MM.1S (cell line): ENCODE data around the gene ABCB6.

Source experiments
- DNase-seq: peaks from one replicate; pipeline ENCODE4 v3.0.0-alpha.2; 2015
- H2AFZ ChIP-seq: fragments of 300-600 bp; sonication (generic); 2 replicates; pipeline ENCODE4 v1.6.0; 2016; ENCODE audit warnings: antibody characterized with exemption, low read length
- H3F3A ChIP-seq: fragments of 300-600 bp; sonication (generic); 2 replicates; pipeline ENCODE4 v1.6.1; 2016; ENCODE audit warnings: mild to moderate bottlenecking, antibody characterized with exemption, low read length, moderate library complexity, mixed read lengths; ENCODE audit not compliant: insufficient read depth
- H3K27ac ChIP-seq: fragments of 300-600 bp; sonication (generic); 2 replicates; pipeline ENCODE4 v1.5.1; 2016; ENCODE audit warnings: mild to moderate bottlenecking, low read length
- H3K27me3 ChIP-seq: fragments of 300-600 bp; sonication (generic); replicated peaks from 2 replicates; pipeline ENCODE4 v1.6.0; 2016; ENCODE audit warnings: low read length; ENCODE audit not compliant: insufficient read depth
- H3K36me3 ChIP-seq: fragments of 300-600 bp; sonication (generic); replicated peaks from 2 replicates; pipeline ENCODE4 v1.6.1; 2016; ENCODE audit warnings: mild to moderate bottlenecking, low read length, mixed read lengths; ENCODE audit not compliant: insufficient read depth
- H3K4me1 ChIP-seq: fragments of 300-600 bp; sonication (generic); 2 replicates; pipeline ENCODE4 v1.6.1; 2016; ENCODE audit warnings: low read length, mixed read lengths
- H3K4me2 ChIP-seq: fragments of 300-600 bp; sonication (generic); 2 replicates; pipeline ENCODE4 v1.6.0; 2016; ENCODE audit warnings: low read depth, low read length
- H3K4me3 ChIP-seq: fragments of 300-600 bp; sonication (generic); 2 replicates; pipeline ENCODE4 v1.5.1; 2016; ENCODE audit warnings: low read length, mixed read lengths
- H3K79me2 ChIP-seq: fragments of 300-600 bp; sonication (generic); 2 replicates; pipeline ENCODE4 v1.6.1; 2016; ENCODE audit warnings: mixed run types, low read length, mixed read lengths
- H3K9ac ChIP-seq: fragments of 300-600 bp; sonication (generic); 2 replicates; pipeline ENCODE4 v1.6.1; 2016; ENCODE audit warnings: low read length, mixed read lengths
- H3K9me2 ChIP-seq: fragments of 300-600 bp; sonication (generic); replicated peaks from 2 replicates; pipeline ENCODE4 v1.6.1; 2016; ENCODE audit warnings: mild to moderate bottlenecking, low read length, mixed read lengths; ENCODE audit not compliant: insufficient read depth
- H3K9me3 ChIP-seq: fragments of 300-600 bp; sonication (generic); replicated peaks from 2 replicates; pipeline ENCODE4 v1.6.1; 2016; ENCODE audit warnings: mild to moderate bottlenecking, low read length, mixed read lengths; ENCODE audit not compliant: insufficient read depth
- H4K20me1 ChIP-seq: fragments of 300-600 bp; sonication (generic); 2 replicates; pipeline ENCODE4 v1.6.1; 2016; ENCODE audit warnings: mild to moderate bottlenecking, low read length, moderate library complexity, mixed read lengths; ENCODE audit not compliant: insufficient read depth
- CTCF ChIP-seq: fragments of 300-600 bp; sonication (generic); IDR thresholded peaks from 2 replicates; pipeline ENCODE4 v1.5.1; 2016; ENCODE audit warnings: antibody characterized with exemption, low read length, mixed read lengths
- EZH2 ChIP-seq: fragments of 300-600 bp; sonication (generic); optimal IDR thresholded peaks from 2 replicates; pipeline ENCODE3; 2017; ENCODE audit warnings: low read depth, mild to moderate bottlenecking, antibody characterized with exemption, low read length, mixed read lengths
- EZH2phosphoT487 ChIP-seq: fragments of 300-600 bp; sonication (generic); IDR thresholded peaks from 2 replicates; pipeline ENCODE4 v1.6.1; 2018; ENCODE audit warnings: antibody characterized with exemption, low read length

The ABCB6 gene

GRCh38 chr2:219228041-219228910 is 9.5 kb upstream of the ABCB6 start:
- Histone ChIP-seq H3K9me3 (no peaks in the 10 kb centered on the region), H3K36me3 (peaks cover 5% of the 10 kb centered on the region), H3K27ac (no peak overlapping the region; the same call in 1 of the 2 replicates), H3K9me2 (no peaks in the 10 kb centered on the region), H3K4me2 (peak overlapping the region; percentile 96), H2AFZ (0 out of 2 replicates have a peak overlapping the region, but pooled peaks have one; percentile 54), H3K9ac (peak overlapping the region; percentile 88), H3K79me2 (peaks cover 61% of the 10 kb centered on the region), H3K4me3 (peak overlapping the region; percentile 87), H3F3A (peaks cover 9% of the 10 kb centered on the region), H4K20me1 (no peaks in the 10 kb centered on the region), H3K27me3 (no peaks in the 10 kb centered on the region), H3K4me1 (no peaks in the 10 kb centered on the region)
- TF ChIP-seq EZH2 (no peak), CTCF (no peak), EZH2phosphoT487 (no peak)
- DNase-seq, result no peak

GRCh38 chr2:219225350-219225749 is 6.6 kb upstream of the ABCB6 start:
- DNase-seq, result no peak
- Histone ChIP-seq H4K20me1 (no peaks in the 10 kb centered on the region), H3K27ac (no peak overlapping the region), H3K79me2 (peaks cover 32% of the 10 kb centered on the region), H3K27me3 (no peaks in the 10 kb centered on the region), H3K4me2 (no peak overlapping the region), H3K4me3 (no peak overlapping the region), H3F3A (peaks cover 7% of the 10 kb centered on the region), H3K36me3 (no peaks in the 10 kb centered on the region; the same call in 1 of the 2 replicates), H3K9me3 (no peaks in the 10 kb centered on the region), H2AFZ (no peak overlapping the region), H3K4me1 (no peaks in the 10 kb centered on the region), H3K9me2 (no peaks in the 10 kb centered on the region), H3K9ac (no peak overlapping the region)
- no peak for TF ChIP-seq EZH2phosphoT487
- TF ChIP-seq EZH2, result no peak
- no peak for TF ChIP-seq CTCF

GRCh38 chr2:219223831-219224610 is 5.3 kb upstream of the ABCB6 start:
- no peaks in the 10 kb centered on the region; the same call in 1 of the 2 replicates for H3K36me3 ChIP-seq
- H3K9me3 ChIP-seq, result no peaks in the 10 kb centered on the region
- no peak for DNase-seq
- TF ChIP-seq CTCF (no peak), EZH2 (no peak), EZH2phosphoT487 (no peak)
- no peaks in the 10 kb centered on the region for H3K27me3 ChIP-seq
- no peak overlapping the region for H3K4me3 ChIP-seq
- H3K79me2 ChIP-seq, result peaks cover 25% of the 10 kb centered on the region
- H3F3A ChIP-seq, result peaks cover 5% of the 10 kb centered on the region; the same call in 1 of the 2 replicates
- H3K4me1 ChIP-seq, result peaks cover 4% of the 10 kb centered on the region; the same call in 1 of the 2 replicates
- H2AFZ ChIP-seq, result no peak overlapping the region
- H3K4me2 ChIP-seq, result no peak overlapping the region
- no peak overlapping the region for H3K9ac ChIP-seq
- H3K9me2 ChIP-seq, result no peaks in the 10 kb centered on the region
- no peaks in the 10 kb centered on the region for H4K20me1 ChIP-seq
- no peak overlapping the region for H3K27ac ChIP-seq
